ENCODE results near the gene ZNF76.

Gene ZNF76

DNA sequence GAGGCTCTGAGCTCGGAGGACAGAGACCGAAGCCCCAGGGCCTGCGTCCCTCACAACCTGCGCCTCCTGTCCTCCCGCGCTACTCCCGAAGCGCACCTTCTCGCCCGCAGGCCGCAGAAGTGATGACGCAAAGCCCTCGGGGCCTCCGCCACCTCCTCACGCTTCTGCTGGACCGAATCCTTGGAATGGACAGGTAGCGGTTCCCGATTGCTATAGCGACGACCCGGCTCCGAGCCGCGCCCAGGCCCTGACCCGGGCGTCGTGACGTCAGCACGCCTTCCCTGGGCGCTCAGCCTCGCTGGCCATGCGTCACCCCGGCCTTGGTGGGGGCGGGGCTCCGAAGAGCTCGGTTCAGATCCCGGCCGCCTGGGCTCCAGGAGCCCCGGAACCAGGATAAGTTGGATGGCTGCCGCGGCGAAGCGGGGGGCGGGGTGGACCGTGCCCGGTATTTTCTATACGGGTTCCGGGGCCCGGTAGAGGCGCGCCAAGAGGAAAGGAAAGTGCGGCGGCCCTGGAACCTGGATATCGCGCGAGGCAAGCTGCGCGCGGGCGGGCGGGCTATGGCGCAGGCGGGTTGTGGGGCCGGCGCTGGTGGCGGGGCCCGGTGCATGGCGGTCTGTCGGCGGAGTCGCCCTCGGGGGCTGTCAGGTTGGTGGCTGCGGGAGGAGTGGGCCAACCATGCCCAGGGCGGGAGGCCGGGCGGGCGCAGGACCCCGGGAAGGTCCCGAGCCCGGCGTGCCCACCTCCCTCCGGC is at the start of gene ZNF76:
Gene ZNF76 (plus strand): TSS at position 542 of the 754 bp plus-strand sequence. CDS start 21,417 bp downstream, outside the sequence.
- DNase-seq (ENCODE audit: low read depth in 2 of 2, low spot score in 1 of 2): peak; percentile 66 to 79

DNA sequence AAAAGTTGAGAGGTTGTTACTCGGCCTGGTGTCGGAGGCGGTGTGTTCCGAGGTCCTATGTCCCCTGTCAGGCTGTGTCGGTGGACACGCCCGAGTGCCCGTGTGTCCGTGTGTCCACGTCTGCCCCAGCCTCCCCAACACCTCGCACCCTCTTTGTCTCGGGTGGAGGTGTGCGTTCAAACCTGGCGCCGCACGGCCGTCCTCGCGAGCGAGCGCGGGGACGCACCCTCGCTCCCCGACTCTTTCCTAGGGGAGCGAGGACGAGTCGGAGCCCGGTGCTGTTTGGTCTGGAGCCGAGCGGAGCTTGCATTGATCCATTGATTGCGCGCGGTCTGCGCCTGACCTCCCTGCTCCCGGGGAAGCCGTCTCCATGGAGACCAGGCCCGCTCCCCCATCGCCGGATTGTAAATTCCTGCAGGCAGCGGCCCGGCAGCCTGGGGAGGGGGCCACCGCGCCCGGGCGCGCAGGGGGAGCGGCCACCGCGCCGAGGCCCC is 46.2 kb upstream of the ZNF76 start:
- DNase-seq (ENCODE audit: low read depth in 2 of 2, low spot score in 1 of 2): no peak

DNA sequence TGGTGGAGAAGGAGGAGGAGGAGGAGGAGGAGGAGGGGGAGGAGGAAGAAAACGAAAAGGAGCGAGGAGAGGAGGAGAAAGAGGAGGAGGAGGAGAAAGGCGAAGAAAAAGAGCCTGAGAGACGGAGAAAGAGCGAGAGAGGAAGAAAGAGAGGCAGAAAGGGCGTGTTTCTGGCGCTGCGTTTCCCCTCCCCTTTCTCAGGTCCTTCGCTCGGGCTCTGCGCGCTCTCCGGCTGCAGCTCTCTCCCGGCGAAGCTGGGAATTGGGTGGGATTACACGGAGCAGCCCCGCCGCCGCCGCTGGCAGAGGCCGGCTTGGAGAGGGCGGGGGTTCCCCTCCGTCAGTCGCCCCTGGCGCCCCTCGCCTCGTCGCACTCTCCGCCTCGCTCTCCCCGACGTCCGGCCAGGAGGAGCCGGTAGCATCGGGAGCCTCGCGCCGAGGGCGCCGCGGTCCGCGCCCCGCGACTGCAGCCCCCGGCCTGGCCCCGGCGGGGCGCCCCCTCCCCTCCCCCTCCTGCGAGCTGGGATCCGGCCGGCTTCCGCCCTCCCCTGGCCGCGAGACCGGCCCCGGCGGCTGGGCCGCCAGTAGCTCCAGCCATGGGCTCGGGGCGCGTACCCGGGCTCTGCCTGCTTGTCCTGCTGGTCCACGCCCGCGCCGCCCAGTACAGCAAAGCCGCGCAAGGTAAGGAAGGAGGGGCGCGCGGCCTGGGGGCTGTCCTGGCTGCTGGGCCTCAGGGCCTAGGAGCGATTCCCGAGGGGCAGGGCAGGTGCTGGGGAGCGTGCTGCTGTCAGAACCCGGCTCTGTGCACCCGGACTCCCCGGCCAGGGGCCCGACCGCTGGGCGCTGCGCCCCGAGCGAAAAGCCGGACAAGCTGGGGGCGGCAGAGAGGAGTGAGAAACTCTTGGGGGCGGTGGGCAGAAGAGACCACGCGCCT is 45.4 kb upstream of the ZNF76 start, which contains the start of gene SCUBE3:
Gene SCUBE3 (plus strand): TSS at position 133 of the 933 bp plus-strand sequence. CDS start 463 bp downstream, at position 596.
- DNase-seq (ENCODE audit: low read depth in 2 of 2, low spot score in 1 of 2): no peak

DNA sequence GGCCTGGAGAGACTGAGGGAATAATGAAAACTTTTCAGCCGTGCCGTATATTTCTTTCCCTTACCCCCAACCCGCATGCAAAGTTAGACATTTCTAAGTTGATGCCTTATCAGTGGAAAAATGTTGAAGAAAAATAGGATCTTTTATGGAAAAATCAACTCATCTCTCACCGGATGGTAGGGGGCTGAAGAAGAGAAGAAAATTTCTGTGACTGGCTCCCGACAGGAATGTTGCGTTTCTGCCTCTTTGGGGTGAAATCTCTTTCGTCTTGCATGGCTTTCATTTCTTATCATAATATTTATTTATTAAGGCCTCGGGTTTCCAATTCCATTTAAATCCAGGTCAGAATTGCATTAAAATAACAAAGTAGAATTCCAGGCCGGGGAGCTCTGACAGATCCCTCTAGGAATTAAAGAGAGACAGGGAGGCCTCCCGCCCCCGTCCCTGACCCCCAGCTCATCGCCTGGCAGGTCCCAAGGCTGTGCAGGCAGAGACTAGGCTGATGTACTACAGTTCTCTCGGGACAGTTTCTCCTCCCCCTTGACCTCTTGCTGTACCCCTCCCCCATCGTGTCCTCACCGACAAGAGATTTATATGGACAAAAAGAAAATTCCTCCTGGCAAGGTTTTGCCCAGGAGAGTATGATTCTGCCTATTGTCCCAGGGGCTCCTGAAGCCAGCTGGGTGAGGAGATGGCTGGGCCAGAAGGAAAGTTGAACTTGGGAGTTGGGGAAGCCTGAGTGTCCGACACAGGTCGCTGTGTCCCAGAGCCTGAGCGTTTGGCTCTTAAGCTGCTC is 44.5 kb upstream of the ZNF76 start:
- DNase-seq (ENCODE audit: low read depth in 2 of 2, low spot score in 1 of 2): no peak

DNA sequence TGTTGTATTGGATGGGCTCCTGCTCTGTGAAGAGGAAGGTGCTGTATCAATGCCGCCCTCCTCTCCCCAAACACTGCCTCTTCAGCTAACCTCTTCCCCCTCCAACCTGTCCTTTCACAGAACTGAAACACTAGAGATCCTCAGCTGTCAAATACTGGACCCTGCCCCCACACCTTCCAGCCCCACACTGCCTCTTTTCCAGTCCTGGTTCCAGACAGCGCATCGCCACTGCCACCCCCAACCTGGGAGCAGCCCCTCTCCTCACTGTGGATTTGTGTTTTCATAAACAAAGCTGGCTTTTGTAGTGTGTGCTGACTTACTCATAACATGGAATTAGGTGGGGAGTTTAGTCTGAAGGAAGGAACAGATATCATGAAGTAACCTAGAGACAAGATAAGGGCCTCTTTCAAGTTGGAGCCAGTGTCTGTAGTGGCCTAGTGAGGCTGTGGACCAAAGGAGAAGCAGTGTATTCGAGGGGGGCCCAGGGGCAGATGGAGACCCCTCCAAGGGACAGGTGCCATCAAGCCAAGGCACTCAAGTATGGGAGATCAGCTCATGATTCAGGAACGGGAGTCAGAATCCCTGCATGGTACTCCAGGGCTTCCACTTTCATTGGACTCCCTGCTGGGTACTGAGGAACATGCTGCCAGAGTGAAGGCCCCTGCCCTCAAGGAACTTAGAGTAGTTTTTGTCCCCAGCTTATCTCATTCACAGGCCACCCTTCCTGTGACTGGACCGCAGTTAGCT is 43.7 kb upstream of the ZNF76 start:
- no peak for DNase-seq (ENCODE audit: low read depth in 2 of 2, low spot score in 1 of 2)

DNA sequence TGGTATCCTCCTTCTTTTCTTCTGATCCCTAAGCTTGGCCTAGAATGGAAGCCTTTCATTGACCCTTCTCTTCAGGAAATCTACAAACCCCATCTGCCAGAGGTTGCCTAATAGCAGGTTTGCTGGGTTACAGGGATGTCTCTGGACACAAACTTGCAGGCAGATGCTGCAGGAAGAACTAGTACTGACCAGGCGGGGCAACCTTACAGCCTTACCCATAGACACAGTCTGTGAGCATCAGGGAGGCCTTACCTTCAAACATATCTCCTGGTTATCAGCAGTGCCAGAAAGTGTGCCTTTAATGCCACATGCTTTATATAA is 43.2 kb upstream of the ZNF76 start:
- no peak for DNase-seq (ENCODE audit: low read depth in 2 of 2, low spot score in 1 of 2)

DNA sequence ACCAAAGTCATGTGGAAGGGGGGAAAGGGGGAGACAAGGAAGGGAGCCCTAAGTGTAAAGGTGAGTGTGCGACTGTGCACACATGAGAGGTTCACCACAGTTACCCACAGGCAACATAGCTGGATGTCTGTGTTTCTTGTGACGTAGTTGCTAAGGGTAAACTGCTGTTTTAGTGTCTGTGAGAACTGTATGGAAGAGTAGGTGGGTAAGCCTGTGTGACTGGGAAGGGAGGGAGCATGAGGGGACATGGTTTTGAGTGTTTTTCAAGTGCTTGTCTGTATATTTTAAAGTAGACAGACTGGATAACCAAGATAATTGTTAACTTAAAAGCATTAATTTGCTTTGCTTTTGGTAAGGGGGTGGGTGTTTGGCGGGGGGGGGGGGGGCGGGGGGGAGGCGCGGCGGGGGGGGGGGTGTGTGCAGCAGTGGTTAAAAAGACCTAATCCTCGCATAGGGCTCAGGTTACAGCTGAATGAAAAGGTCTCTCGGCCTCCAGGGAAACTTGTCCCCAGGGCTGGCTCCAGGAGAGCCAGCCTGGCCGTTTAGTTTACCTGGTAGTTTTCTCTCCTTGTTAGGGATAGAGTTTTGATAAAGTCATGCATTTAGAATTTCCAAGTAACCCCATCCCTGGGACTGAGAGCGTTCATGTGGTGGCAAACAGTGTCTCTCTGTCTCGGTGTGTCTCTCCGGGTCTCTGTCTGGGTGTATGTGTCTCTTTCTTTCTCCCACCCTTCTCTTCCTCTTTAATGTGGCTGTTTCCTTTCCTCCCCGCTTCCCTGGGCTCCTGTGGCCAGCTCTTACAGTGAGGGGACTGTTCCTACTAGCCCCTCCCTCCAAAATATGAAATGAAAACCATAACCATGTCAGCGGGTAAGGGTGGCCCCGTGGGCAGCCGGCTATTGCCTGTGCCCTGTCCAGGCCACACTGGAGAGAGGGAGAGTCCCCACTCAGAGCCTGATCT is 42.4 kb upstream of the ZNF76 start:
- no peak for DNase-seq (ENCODE audit: low read depth in 2 of 2, low spot score in 1 of 2)

DNA sequence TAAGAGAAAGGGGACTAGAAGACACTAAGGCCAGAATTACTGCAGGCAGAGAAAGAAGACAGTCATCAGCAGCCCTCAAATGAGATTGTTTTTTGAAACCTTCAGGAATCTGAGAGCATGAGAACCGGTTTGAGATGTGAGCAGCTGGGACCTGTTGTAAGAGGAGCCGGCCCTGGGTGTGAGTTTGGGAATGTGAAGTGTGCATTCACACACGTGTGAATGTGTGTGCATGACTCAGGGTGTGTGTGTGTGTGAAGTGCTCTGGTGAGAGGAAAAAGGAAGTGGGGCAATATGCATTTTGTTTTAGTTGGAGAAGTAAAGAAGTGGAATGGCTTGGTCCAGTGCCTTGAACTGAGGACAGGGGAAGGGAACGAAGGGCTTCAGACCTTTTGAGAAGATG is 41.5 kb upstream of the ZNF76 start:
- no peak for DNase-seq (ENCODE audit: low read depth in 2 of 2, low spot score in 1 of 2)

DNA sequence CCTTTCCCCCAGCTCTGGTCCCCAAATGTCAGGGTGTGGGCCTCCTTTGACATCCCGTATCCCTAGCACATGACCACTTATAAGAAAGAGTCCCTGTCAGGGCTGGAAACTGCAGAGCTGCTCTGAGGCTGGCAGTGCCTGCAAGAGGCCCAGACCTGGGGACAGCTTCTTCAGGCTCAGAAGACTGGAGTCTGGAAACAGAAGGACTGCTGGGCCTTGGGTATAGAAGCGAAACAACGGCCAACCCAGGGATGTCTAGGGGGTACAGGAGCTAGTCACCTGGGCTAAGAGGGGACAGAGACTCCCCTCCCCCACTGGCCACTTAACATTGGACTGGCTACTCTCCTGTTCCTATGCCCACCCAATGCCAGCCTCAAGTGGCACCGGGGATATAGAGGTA is 41.1 kb upstream of the ZNF76 start:
- no peak for DNase-seq (ENCODE audit: low read depth in 2 of 2, low spot score in 1 of 2)

DNA sequence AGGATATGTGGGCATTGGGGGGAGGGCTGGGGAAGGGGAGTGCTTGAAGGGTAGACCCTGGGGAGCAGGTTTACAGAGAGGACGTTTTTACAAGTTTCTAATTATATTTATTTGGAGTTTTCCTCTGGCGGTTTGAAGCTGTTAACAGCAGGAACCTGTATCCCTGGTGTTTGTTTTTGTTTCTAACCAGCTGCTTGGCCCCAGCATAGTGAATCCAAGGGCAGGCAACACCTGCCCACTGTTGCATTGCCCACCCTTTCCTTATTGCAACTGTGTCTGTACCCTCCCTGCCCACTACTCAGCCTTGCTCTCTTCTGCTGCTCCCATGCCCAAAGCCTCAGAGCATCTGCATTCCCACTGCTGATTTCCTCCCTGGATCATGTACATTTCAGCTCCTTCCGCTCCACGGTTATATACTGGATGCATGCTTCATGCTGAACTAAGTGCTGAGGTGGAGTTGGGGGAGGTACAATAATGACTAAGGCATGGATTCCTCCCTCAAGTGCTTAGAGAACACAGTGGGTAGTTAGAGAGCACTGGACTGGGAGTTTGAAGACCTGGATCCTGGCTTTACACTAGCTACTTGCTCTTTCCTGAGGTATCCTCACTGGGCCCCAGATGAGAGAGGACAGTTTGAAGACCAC is 39.7 kb upstream of the ZNF76 start:
- no peak for DNase-seq (ENCODE audit: low read depth in 2 of 2, low spot score in 1 of 2)

DNA sequence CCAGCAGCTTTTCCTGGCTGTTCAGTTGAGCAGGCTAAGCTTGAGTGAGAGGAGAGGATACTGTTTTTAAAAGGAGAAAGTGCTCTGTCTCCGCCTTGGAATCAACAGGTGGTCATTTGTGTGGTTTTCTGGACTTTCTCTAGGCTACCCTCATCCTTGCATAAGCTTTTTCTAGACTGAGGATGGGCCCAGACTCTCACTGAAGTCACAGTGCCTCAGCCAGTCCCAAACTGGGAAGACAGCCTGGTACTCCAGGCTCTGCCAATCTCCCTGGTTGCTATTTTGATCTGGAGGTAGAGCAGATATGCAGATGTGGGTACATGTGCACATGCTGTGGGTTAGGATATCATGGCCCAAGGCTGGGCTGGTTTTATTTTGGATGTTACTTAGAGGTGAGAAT is 38.8 kb upstream of the ZNF76 start:
- no peak for DNase-seq (ENCODE audit: low read depth in 2 of 2, low spot score in 1 of 2)

DNA sequence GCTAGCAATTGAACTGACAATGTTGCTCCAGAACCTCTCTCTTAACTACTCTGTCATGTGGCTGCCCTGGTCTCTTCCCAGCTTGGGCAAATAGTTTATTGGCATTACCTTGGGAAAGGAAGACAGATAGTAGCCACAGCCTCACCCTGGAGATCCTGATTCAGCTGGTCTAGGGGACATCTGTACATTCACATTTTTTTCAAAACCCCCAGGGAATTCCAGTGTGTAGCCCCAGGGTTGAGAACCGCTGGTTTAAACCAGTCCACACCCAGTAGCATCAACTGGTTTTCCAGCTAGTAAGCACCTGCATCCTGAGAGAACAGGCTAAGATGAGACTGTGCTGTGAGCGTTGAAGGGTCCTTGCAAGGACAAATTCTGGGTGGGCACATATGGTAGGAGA is 36.1 kb upstream of the ZNF76 start:
- no peak for DNase-seq (ENCODE audit: low read depth in 2 of 2, low spot score in 1 of 2)

DNA sequence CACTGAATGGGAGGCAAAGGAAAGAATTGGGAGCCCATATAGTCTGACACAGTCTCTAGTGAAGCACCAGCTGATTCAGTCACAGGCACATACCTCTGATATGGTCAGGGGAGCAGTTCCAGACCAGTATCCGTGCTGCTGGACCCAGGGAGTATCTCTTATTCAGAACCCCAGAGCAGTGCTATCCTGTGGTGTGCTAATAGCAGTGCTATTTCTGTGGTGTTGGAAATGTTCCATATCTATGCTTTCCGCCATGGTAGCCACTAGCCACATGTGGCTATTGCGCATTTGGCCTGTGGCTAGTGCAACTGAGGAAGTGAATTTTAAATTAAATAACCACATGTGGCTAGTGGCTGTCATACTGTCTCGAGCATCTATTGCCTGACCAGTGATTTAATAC is 34.8 kb upstream of the ZNF76 start:
- no peak for DNase-seq (ENCODE audit: low read depth in 2 of 2, low spot score in 1 of 2)

DNA sequence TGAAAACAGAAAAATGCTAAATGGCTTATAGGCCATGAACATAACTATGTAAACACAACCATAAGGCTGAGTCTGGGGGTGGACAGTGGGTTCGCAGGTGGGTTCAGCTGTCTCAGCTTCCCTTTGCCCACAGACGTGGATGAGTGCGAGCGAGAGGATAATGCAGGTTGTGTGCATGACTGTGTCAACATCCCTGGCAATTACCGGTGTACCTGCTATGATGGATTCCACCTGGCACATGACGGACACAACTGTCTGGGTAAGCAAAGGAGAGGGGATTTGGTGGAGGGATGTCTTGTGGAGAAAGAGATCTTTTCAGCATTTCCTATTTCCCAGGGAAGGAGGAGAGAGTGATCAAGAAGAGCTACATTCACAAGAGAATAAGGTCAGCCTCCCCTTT is 31.1 kb upstream of the ZNF76 start:
- DNase-seq (ENCODE audit: low read depth in 2 of 2, low spot score in 1 of 2): no peak

DNA sequence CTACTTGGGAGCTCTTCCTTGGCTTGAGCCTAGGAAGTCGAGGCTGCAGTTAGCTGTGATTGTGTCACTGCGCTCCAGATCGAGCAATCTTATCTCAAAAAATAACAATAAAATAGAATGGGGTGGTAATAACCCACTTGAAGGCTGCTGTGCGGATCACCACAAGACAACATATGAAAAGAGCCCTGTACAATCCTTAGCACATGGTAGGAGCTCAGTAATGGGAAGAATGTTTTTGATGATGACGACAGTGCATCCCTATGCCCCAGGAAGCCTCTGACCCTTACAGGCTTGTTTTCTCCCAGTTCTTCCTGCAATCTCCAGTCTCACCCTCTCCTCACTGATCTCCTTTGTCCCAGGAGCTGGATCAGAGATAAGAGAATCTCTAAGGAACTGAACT is 30.2 kb upstream of the ZNF76 start:
- DNase-seq (ENCODE audit: low read depth in 2 of 2, low spot score in 1 of 2): no peak

DNA sequence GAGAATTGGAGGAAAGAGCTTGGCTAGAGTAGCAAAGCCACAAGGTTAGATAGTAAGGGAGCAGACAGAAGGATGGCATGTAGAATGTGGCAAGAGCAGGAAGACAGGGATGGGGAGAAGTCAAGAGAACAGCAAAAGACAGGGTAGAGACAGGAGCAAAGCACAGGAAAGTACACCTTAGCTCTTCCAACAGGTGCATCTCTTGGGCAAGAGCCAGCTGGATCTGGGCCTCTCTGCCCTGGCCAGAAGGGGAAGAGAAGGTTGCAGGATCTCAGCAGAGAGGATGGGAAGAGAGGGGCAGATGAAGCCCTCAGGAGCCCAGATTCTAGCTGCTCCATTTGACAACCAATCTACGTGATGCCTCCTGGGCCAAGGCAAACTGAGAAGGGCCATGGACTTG is 29.0 kb upstream of the ZNF76 start:
- no peak for DNase-seq (ENCODE audit: low read depth in 2 of 2, low spot score in 1 of 2)

DNA sequence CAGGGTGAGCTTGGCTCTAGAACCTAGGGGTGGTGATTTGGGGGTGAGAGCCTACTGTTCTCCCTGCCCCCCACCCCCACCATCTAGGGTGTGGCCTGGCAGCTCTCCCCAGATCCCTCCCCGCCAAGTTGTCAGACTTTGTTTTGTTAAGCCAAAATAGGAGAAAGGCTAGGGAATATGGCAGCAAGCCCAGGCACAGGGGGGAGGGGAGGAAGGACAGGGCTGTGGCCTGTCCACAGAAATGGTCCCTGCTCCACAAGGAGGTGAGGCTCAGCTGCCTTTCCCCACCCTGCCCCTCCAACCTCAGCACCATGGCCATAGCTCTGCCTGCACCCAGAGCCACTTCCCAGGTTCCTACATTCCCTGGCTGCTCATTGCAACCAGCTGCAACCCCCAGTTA is 28.6 kb upstream of the ZNF76 start:
- DNase-seq (ENCODE audit: low read depth in 2 of 2, low spot score in 1 of 2): no peak

DNA sequence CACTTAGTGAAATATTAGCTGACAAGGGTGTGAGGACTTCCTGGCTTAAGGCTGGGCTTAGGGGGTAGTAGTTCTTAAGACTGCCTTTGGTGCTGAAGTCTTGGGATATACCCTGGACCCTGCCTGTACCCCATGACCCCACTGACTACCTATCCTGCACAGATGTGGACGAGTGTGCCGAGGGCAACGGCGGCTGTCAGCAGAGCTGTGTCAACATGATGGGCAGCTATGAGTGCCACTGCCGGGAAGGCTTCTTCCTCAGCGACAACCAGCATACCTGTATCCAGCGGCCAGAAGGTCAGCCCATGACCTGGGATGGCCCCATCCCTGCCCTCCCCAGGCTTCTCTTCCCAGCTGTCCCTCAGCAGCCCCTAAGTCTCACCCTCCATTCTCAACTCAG is 28.0 kb upstream of the ZNF76 start:
- no peak for DNase-seq (ENCODE audit: low read depth in 2 of 2, low spot score in 1 of 2)

DNA sequence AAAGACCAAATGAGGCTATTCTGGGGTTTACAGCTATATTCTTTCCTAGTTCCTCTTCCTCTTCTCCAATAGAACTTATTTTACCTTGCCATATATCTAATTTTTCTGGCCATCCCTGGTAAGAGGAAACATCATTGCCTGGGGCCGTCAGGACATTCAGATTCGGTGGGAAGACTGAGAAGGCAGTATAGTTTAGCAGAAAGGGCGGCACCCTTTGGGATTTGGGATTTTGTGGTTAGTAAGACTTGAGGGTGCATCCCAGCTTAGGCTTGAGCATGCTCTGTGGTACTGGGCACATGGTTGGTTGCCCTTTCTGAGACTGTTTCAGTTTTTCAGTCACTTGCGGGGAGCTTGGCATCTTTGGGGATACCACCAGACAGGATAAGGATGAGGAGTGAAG is 24.6 kb upstream of the ZNF76 start:
- no peak for DNase-seq (ENCODE audit: low read depth in 2 of 2, low spot score in 1 of 2)

All from stimulated activated CD8-positive, alpha-beta memory T cell treated with anti-CD3 and anti-CD28 coated beads, Interleukin-4, amount 100 ng/mL, for 4 hours (primary cell).